H1 (cell line): ENCODE data around the gene TMPRSS11E. TPM values are rescaled to one million over a fixed set of nuclear protein-coding genes. Genes with fewer than 3 reads are reported as not detected.

ENCODE experiments used
- CEBPB ChIP-seq: IDR thresholded peaks from 2 replicates; pipeline ENCODE4 v1.6.1; 2012; ENCODE audit warnings: low read depth, low read length
- CTCF ChIP-seq, 3 experiments: IDR thresholded peaks; 1 replicate in 2 of 3; 2 replicates in 1 of 3; pipeline versions ENCODE4 v1.5.1 to v1.6.1; 2011; ENCODE audit warnings: low read length in 3 of 3, mild to moderate bottlenecking in 3 of 3, inconsistent platforms in 2 of 3, low read depth in 1 of 3, moderate library complexity in 1 of 3; ENCODE audit not compliant: insufficient read depth in 1 of 3; ENCODE audit errors: control extremely low read depth in 1 of 3
- EP300 ChIP-seq, 2 experiments: IDR thresholded peaks; 1 replicate in 1 of 2; 2 replicates in 1 of 2; pipeline ENCODE4 v1.6.1; 2011 to 2012; ENCODE audit warnings: low read depth in 2 of 2, low read length in 2 of 2, mild to moderate bottlenecking in 2 of 2, borderline replicate concordance in 1 of 2, inconsistent platforms in 1 of 2, moderate library complexity in 1 of 2
- NANOG ChIP-seq: IDR thresholded peaks from 2 replicates; pipeline ENCODE4 v1.6.1; 2011; ENCODE audit warnings: low read length, low read depth, mild to moderate bottlenecking, inconsistent platforms; ENCODE audit not compliant: insufficient read depth, poor library complexity, severe bottlenecking
- RAD21 ChIP-seq, 2 experiments: IDR thresholded peaks in 1 of 2; conservative IDR thresholded peaks in 1 of 2; 2 replicates each; pipeline ENCODE4 v1.6.1; 2011; ENCODE audit warnings: low read depth in 2 of 2, low read length in 2 of 2, improper control_type of control experiment in 1 of 2, inconsistent platforms in 1 of 2, mild to moderate bottlenecking in 1 of 2, moderate library complexity in 1 of 2
- TEAD4 ChIP-seq: IDR thresholded peaks from 2 replicates; pipeline ENCODE4 v1.6.1; 2012; ENCODE audit warnings: low read depth, low read length, inconsistent platforms, mixed read lengths
- polyA plus RNA-seq, 7 experiments: library from polyadenylated mRNA; depleted of rRNA in 3 of 7; stranded (reverse) in 5 of 7; unstranded in 2 of 7; fragments of >200 nt in 5 of 7; fragments of 200-250 nt in 2 of 7; gene quantifications; 1 replicate in 5 of 7; 2 replicates in 1 of 7; 4 replicates in 1 of 7; pipeline versions ENCODE4 v1.2.1 to v1.2.3, GENCODE V29; 2011 to 2013; ENCODE audit warnings: missing spikeins in 2 of 7, mixed read lengths in 2 of 7
- total RNA-seq: library from RNA; stranded (reverse); fragmentation: NEBNext Ultra II Directional; extraction: Animal tissue kit (Norgen Biotek cat#: 25700); gene quantifications from 2 replicates; pipeline ENCODE4 v1.2.1, GENCODE V29; 2021

The TMPRSS11E gene
- total and polyA plus RNA-seq, 2 of the 8 experiments (the other 6 are each of a cell fraction or from before 2014, with no cell fraction given): 0.38 to 0.71 TPM

GRCh38 chr4:68405718-68406478 is 41.4 kb upstream of the TMPRSS11E start (continued):
- TF ChIP-seq CTCF (IDR thresholded peaks at IDR 0.05; ENCODE audit: control extremely low read depth in 1 of 3, insufficient read depth in 1 of 3, low read depth in 1 of 3, low read length in 3 of 3): peak in 2 of 3 experiments; percentile 10 to 22; a peak in 2 of 4 replicates
- 0 out of 2 replicates have a peak, but pooled peaks have one; percentile 3 for TF ChIP-seq CEBPB
- TF ChIP-seq TEAD4: peak; percentile 74
- peak; percentile 17 to 23; a peak in 3 of 4 replicates for TF ChIP-seq RAD21 (IDR thresholded peaks at IDR 0.05 in 1 of 2, conservative IDR thresholded peaks at IDR 0.05 in 1 of 2; ENCODE audit: low read depth in 2 of 2, low read length in 2 of 2)
- peak; percentile 78 for TF ChIP-seq NANOG
- peak in 1 of 2 experiments; percentile 34; a peak in 1 of 3 replicates for TF ChIP-seq EP300 (IDR thresholded peaks at IDR 0.05; ENCODE audit: borderline replicate concordance in 1 of 2, low read depth in 2 of 2, low read length in 2 of 2)
